GM18951 (cell line): ENCODE results near the gene RHPN2.
"Not testable (repeated sequence)": the region's sequence is repeated elsewhere in the genome, so short reads cannot be mapped to it uniquely, and the experiment has no call there.

ENCODE experiments used
- POLR2A ChIP-seq: IDR thresholded peaks from 4 replicates; pipeline ENCODE4 v1.6.1; 2011; ENCODE audit warnings: mild to moderate bottlenecking; ENCODE audit not compliant: insufficient read length, insufficient read depth; ENCODE audit errors: extremely low read depth
- in situ Hi-C: fragments of 300-500 bp; cut with MboI; formaldehyde crosslinking; loops from one replicate; pipeline ENCODE4 v1.12.0; 2022; ENCODE audit warnings: low sequenced_read_pairs, mixed read lengths, inconsistent platforms; ENCODE audit not compliant: unreplicated experiment

The RHPN2 gene

GRCh38 chr19:33052352-33052972 lies 12.2 kb downstream of the RHPN2 start:
- TF ChIP-seq POLR2A = no peak
- in situ Hi-C loops = no loop called here

- in situ Hi-C loops = no loop called here
- TF ChIP-seq POLR2A = no peak
Observed at GRCh38 chr19:33050110-33050509, 14.6 kb downstream of the RHPN2 start.

DNA sequence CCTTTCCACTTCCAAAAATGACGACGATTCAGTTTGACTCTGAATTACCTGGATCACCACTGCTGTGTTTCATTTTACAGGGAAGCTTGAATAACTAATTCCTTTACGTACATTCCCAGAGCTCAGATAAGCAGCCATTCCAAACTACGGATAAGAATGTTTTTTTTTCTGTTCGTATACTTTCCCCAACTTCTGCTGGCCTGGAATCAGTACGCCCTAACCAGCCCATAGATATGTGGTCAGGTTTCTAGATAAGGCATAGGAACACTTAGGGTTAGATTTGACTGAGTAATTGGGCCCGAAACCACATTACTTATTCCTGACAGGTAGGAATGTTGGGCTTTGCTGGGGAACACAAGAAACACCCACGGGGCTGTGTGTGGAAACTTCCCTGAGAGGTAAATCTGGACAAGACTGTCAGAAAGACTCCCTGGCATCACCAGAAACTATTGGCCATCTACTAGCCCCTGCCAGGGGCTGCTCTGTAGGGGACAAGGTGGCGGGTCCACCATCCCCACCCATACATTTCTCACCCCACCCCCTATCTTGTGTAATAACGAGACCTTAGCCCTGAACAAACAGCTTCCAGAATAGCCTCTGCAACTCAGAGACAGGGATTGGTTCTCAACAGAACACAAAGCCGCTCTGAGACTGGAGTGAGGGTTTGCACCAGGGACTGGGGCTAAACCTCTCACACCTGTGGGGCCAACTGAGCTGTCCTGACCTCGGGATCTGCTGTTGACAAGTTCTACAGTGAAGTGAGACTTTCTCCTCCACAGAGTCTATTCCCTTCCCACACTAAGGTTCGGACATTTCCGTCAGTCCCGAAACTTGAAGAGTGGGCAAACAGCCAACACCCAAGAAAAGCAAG lies 15.6 kb downstream of the RHPN2 start:
- in situ Hi-C loops = no loop called here
- TF ChIP-seq POLR2A = no peak

DNA sequence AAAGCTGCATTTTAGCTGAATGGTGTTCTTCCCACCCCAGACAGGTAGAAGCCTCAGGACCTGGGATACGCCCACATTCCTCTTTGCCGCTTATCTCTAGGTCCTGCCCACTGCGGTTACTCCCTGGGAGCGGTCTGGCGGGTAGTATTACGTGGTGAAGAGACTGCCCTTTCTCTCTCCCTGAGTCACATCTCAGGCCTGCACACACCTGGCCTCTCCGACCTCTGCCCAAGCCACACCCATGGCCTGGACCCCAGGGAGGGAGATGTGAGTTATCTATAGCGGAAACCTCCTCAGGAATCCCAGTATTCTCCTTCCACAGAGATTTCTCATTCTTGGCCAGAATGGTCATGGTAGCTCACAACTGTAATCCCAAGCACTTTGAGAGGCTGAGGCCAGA lies 17.3 kb downstream of the RHPN2 start:
- TF ChIP-seq POLR2A = no peak
- in situ Hi-C loops = no loop called here

DNA sequence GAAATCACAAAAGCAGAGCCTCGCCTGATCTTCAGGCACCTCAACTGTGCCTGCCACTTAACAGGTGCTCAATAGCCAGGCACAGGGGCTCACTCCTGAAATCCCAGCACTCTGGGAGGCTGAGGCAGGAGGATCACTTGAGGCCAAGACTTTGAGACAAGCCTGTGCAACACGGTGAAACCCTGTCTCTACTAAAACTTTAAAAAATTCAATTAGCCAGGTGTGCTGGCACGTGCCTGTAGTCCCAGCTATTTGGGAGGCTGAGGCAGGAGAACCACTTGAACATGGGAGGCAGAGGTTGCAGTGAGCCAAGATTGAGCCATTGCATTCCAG lies 22.9 kb downstream of the RHPN2 start:
- in situ Hi-C loops = not testable (repeated sequence)

GRCh38 chr19:33040994-33041827 lies 23.5 kb downstream of the RHPN2 start:
- no peak for TF ChIP-seq POLR2A
- in situ Hi-C loops = no loop called here

GRCh38 chr19:33039815-33040214 lies 24.9 kb downstream of the RHPN2 start:
- in situ Hi-C loops = no loop called here
- TF ChIP-seq POLR2A = no peak

GRCh38 chr19:33039108-33039599 lies 25.5 kb downstream of the RHPN2 start:
- TF ChIP-seq POLR2A = no peak
- in situ Hi-C loops = no loop called here

DNA sequence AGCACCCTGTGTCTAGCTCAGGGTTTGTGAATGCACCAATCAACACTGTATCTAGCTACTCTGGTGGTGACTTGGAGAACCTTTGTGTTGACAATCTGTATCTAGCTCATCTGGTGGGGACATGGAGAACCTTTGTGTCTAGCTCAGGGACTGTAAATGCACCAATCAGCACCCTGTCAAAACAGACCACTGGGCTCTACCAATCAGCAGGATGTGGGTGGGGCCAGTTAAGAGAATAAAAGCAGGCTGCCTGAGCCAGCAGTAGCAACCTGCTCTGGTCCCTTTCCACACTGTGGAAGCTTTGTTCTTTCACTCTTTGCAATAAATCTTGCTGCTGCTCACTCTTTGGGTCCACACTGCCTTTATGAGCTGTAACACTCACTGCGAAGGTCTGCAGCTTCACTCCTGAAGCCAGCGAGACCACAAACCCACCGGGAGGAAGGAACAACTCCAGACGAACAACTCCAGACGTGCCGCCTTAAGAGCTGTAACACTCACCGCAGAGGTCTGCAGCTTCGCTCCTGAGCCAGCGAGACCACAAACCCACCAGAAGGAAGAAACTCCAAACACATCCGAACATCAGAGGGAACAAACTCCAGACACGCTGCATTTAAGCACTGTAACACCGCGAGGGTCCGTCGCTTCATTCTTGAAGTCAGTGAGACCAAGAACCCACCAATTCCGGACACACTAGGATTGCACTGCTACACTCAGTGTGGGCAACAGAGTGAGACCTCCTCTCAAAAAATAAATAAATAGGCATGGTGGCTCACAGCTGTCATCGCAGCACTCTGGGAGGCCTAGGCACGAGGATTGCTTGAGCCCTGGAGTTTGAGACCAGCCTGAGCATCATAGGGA lies 27.3 kb downstream of the RHPN2 start:
- in situ Hi-C loops = not testable (repeated sequence)

DNA sequence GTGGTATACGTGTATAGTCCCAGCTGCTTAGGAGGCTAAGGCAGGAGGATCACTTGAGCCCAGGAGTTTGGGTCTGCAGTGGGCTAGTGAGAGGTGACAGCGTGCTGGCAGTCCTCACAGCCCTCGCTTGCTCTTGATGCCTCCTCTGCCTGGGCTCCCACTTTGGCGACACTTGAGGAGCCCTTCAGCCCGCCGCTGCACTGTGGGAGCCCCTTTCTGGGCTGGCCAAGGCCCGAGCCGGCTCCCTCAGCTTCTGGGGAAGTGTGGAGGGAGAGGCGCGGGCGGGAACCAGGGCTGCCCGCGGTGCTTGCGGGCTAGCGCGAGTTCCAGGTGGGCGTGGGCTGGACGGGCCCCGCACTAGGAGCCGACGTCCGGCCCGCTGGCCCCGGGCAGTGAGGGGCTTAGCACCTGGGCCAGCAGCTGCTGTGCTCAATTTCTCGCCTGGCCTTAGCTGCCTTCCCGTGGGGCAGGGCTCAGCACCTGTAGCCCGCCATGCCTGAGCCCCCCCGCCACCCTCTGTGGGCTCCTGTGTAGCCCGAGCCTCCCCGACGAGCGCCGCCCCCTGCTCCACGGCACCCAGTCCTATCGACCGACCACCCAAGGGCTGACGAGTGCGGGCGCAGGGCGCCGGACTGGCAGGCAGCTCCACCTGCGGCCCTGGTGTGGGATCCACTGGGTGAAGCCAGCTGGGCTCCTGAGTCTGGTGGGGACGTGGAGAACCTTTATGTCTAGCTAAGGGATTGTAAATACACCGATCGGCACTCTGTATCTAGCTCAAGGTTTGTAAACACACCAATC lies 28.1 kb downstream of the RHPN2 start:
- in situ Hi-C loops = not testable (repeated sequence)

- TF ChIP-seq POLR2A = no peak
- in situ Hi-C loops = no loop called here
Observed at GRCh38 chr19:33035461-33035860, 29.2 kb downstream of the RHPN2 start.

DNA sequence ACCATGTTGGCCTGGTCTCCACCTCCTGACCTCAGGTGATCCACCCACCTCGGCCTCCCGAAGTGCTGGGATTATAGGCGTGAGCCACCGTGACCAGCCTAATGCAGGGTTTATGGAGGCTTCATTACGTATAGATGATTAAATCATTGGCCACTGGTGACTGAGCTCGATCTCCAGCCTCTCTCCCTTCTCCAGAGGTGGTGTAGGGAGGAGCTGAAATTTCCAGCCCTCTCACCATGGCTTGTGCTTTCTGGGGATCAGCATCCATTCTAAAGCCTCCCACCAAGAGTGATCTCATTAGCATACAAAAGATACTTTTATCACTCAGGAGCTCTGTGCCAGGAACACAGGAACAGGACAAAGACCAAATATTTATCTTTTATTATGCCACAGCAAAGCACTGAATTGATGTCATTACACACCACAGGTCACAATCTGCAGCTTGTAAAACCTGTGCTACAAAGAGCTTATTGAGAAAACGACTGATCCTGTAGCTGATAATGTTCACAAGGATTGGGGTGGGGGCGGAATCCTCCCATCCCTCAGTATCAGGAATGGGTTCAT lies 32.4 kb downstream of the RHPN2 start:
- TF ChIP-seq POLR2A = no peak
- in situ Hi-C loops = no loop called here
